Spinal cord (tissue), 10 donors: ENCODE data around the gene PSMF1. TPM values are rescaled to one million over a fixed set of nuclear protein-coding genes. Genes with fewer than 3 reads are reported as not detected.
A peak's percentile ranks its signal among the peaks of the same experiment; 100 is the strongest.

ENCODE experiments used
- DNase-seq, 6 donors: peaks; one replicate each; pipeline versions ENCODE4 v3.0.0 to v3.0.0-alpha.2; 2013 to 2015; ENCODE audit warnings: low spot score in 6 of 6, low read depth in 4 of 6
- H3K27ac ChIP-seq: one replicate; pipeline ENCODE4 v1.5.1; 2013; ENCODE audit warnings: low read depth, low read length, control low read depth
- H3K27me3 ChIP-seq: one replicate; pipeline ENCODE4 v1.6.1; 2013; ENCODE audit warnings: low read length; ENCODE audit not compliant: control insufficient read depth, insufficient read depth
- H3K36me3 ChIP-seq: one replicate; pipeline ENCODE4 v1.6.1; 2013; ENCODE audit warnings: low read length; ENCODE audit not compliant: control insufficient read depth, insufficient read depth
- H3K4me1 ChIP-seq: one replicate; pipeline ENCODE4 v1.6.1; 2013; ENCODE audit warnings: low read length; ENCODE audit not compliant: control insufficient read depth, insufficient read depth
- H3K4me3 ChIP-seq: one replicate; pipeline ENCODE4 v1.5.1; 2013; ENCODE audit warnings: low read depth, low read length, control low read depth
- H3K9me3 ChIP-seq: one replicate; pipeline ENCODE4 v1.6.1; 2013; ENCODE audit warnings: low read length; ENCODE audit not compliant: control insufficient read depth, insufficient read depth
- WGBS: methylation state at CpG from one replicate; pipeline ENCODE4 v1.1.5; 2013; ENCODE audit warnings: missing lambda C conversion rate; ENCODE audit not compliant: insufficient coverage; 5-methylcytosine and 5-hydroxymethylcytosine counted together
- polyA plus RNA-seq, 2 donors: library from polyadenylated mRNA; unstranded; fragments of 120-200 nt; gene quantifications; one replicate each; pipeline ENCODE4 v1.2.1, GENCODE V29; 2013; ENCODE audit not compliant: insufficient read length in 2 of 2
- total RNA-seq, 2 donors: library from RNA; depleted of rRNA in 1 of 2; stranded (reverse); fragments of 120-200 nt in 1 of 2; fragments of >200 nt in 1 of 2; gene quantifications; one replicate each; pipeline versions ENCODE4 v1.2.3 to v1.2.4, GENCODE V29; 2013 to 2014
- donor health status: healthy.

The PSMF1 gene
- total and polyA plus RNA-seq, 4 donors: 41.8 to 156 (median 98.3) TPM

DNA sequence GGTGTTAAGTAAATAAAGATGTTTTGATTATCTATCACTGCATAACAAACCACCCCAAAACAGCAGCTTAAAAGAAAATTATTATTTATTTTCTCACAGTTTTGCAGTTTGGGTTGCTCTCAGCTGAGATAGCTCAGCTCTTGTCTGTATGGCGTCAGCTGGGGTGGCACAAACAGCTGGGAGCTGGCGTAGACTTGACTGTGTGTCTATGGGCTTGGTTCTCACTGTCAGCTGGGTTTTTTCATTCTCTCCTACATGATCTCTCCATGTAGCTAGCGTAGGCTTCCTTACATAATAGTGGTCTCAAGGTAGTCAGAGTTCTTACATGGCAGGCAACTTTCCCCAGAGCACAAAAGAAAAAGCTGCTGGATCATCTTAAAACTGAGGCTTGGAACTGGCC, 72.9 kb downstream of the PSMF1 start:
- no CpG with 5 or more reads among the region's 3 CpGs for WGBS
- no peaks in the 10 kb centered on the region for H3K36me3 ChIP-seq
- no peak for DNase-seq
- H3K4me1 ChIP-seq: no peaks in the 10 kb centered on the region
- H3K27me3 ChIP-seq: no peaks in the 10 kb centered on the region
- no peak overlapping the region for H3K27ac ChIP-seq
- no peaks in the 10 kb centered on the region for H3K9me3 ChIP-seq
- H3K4me3 ChIP-seq: no peak overlapping the region

DNA sequence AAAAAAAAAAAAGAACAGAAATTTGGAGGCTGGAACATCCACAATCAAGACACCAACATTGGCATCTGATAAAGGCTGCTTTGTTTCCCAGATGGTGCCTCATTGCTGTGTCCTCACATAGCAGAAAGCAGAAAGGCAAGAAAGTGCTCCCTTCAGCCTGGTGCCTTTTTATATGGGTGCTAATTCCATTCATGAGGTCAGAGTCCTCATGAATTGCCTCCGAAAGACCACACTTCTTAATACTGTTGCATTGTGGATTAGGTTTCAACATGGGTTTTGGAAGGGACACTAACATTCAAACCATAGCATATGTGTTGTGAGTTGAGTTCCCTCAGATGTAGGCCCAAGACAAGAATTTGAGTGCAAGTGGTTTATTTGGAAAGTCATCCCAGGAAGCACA, 76.8 kb downstream of the PSMF1 start:
- H3K36me3 ChIP-seq: no peaks in the 10 kb centered on the region
- no peak for DNase-seq
- no peak overlapping the region for H3K4me3 ChIP-seq
- H3K27ac ChIP-seq: no peak overlapping the region
- WGBS: no CpG with 5 or more reads among the region's 1 CpG
- no peaks in the 10 kb centered on the region for H3K4me1 ChIP-seq
- H3K9me3 ChIP-seq: no peaks in the 10 kb centered on the region
- H3K27me3 ChIP-seq: no peaks in the 10 kb centered on the region

DNA sequence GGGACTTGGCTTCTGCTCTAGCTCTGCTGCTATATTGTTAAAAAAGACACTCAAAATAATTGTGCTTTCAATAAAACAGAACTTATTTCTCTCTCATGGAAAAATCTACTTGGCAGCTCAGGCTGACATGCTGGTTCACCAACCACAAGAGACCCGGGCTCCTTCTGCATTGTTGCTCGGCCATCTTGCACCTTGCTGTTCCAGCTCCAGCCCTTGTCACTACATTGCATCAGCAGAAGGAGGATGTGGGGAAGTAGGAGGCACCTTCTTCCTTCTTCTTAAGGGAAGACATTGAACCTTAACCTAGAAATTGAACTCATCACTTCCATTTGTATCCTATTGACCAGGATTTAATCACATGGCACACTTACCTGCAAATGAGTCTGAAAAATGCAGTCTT, 78.2 kb downstream of the PSMF1 start:
- WGBS: no CpG with 5 or more reads among the region's 2 CpGs
- H3K36me3 ChIP-seq: no peaks in the 10 kb centered on the region
- DNase-seq: no peak
- H3K9me3 ChIP-seq: no peaks in the 10 kb centered on the region
- H3K4me1 ChIP-seq: no peaks in the 10 kb centered on the region
- no peak overlapping the region for H3K4me3 ChIP-seq
- no peaks in the 10 kb centered on the region for H3K27me3 ChIP-seq
- H3K27ac ChIP-seq: no peak overlapping the region

DNA sequence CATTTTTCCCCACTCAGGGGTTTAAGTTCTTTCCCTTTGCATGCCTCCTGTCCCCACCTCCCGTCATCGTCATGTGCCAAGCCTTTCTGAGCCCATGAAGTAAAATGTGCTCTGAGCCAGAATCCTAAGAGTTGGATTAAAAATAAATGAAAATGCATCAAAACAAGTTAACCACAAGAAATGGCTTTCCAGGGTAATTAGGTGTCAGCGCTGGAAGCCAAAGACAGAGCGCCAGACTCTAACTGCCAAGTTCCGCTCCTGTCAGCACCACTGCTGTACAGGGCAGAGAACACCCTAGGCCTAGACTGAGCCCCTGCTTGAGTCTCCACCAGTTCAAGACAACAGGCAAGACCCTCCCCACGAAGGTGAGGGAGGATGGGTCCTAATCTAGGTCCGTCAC, 79.4 kb downstream of the PSMF1 start:
- Histone ChIP-seq H3K4me1 (no peaks in the 10 kb centered on the region), H3K36me3 (no peaks in the 10 kb centered on the region), H3K4me3 (no peak overlapping the region), H3K27me3 (no peaks in the 10 kb centered on the region), H3K9me3 (no peaks in the 10 kb centered on the region), H3K27ac (no peak overlapping the region)
- WGBS: 100% methylated on average over 3 of the region's 7 CpGs
- DNase-seq: no peak

DNA sequence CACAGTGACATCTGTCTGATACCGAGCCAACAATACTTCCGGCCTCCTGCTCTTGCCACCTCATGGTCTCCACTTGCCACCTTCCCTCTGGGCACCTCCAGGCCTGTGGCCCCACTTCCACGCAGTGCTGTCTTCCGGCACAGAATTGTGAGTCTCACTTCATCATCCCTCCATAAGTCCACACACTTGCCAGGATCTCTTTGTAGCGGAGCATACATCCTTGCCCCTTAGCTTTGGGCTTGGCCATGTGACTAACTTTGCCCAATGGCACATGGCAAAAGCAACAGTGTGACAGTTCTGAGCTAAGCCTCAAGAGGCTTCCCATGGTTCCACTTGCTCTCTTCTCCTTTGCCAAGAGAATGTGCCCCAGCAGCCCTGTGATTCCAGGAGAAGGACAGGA, 80.3 kb downstream of the PSMF1 start:
- H3K4me3 ChIP-seq: no peak overlapping the region
- H3K9me3 ChIP-seq: no peaks in the 10 kb centered on the region
- H3K27ac ChIP-seq: no peak overlapping the region
- no peaks in the 10 kb centered on the region for H3K4me1 ChIP-seq
- H3K36me3 ChIP-seq: no peaks in the 10 kb centered on the region
- DNase-seq: no peak
- H3K27me3 ChIP-seq: no peaks in the 10 kb centered on the region
- WGBS: 100% methylated on average over 5 of the region's 5 CpGs

DNA sequence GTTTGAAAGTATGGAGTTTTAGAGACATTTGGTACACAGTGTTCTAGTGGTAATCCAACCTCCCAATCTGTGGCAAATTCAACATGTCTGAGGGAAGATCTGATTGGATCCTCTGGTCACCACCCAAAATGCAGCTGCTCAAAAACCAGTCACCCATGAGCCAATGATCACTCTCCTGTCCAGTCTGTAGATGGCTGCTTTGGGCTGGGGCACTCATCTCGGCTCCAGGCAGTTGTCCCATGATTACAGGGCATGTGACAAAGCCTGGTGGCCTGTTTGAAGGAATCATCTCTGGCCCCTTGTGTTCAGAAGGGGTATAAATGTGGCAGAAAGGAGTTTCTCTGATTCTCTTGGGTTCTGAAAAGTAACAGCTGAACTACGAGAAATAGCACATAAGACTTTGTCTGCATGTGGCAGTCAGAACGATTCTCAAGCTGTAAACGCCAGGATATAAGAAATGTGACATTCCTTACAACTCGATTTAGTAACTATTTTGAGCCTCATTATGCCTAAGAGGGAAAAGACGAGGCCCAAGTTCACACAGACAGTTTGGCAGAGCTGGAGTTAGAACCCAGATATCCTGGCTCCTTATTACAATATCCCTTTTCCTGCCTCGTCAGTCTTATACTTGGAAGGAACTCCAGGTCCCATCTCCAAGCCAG, 80.9 kb downstream of the PSMF1 start:
- H3K9me3 ChIP-seq: no peaks in the 10 kb centered on the region
- WGBS: 74% methylated on average over 6 of the region's 7 CpGs
- DNase-seq: peak in 1 of 6 donors; percentile 19
- H3K4me3 ChIP-seq: no peak overlapping the region
- no peaks in the 10 kb centered on the region for H3K4me1 ChIP-seq
- no peaks in the 10 kb centered on the region for H3K27me3 ChIP-seq
- no peaks in the 10 kb centered on the region for H3K36me3 ChIP-seq
- no peak overlapping the region for H3K27ac ChIP-seq

DNA sequence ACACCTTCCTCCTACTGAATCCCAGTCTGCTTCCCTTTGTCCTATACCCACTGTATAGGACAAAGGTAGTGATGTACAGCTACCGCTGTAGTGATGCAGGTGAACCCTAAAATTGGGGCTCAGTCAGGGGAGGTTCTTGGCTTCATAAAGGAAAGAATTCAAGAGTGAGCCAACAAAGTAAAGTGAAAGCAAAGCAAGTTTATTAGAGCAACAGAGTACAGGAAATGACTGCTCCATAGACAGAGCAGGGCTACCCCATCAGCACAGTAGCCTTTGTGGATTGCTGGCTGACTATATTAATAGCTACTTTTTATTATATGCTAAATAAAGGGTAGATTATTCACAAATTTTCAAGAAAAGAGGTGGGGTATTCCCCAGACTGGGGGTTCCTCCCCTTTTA, 81.6 kb downstream of the PSMF1 start:
- Histone ChIP-seq H3K36me3 (no peaks in the 10 kb centered on the region), H3K9me3 (no peaks in the 10 kb centered on the region), H3K27ac (no peak overlapping the region), H3K4me1 (no peaks in the 10 kb centered on the region), H3K4me3 (no peak overlapping the region), H3K27me3 (no peaks in the 10 kb centered on the region)
- WGBS: 100% methylated on average over 1 of the region's 1 CpG
- no peak for DNase-seq

DNA sequence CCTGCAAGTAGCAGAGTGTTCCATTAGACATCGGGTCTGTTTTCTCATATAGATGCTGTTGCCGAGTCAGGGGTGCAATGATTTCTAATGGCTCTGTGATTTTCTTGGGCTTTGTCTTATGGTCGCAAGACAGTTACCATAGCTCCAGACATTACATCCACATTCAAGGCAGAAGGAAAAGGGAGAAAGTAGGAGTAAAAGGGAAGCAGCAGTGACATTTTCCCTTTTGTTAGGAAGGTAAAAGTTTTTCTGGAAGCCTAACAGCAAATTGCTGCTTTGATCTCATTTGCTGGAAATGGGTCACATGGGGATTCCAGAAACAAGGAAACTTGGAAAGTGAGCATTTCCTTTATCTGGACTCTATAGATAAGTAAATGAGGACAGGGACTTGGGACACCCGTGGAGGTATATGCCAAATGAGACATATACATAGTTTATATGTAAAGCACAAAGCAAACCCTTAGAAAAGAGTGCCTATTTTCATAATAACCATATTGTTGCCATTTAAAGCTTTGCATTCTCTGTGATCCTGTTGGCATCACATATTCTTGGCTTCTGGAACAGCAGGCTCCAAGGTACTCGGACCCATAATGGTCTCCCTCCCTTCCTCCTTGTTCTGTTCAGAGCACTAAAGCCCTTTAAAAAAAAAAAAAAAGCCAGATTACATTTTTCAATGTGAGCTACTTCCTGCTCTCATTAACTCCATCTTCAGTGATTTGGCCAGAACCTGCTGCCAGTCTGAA, 84.5 kb downstream of the PSMF1 start, which contains the start of gene C20orf202:
TSS of gene C20orf202 (plus strand) at position 693 of the 743 bp plus-strand sequence. CDS start 132 bp downstream, outside the sequence.
- Histone ChIP-seq H3K4me3 (no peak within 1 kb of the TSS), H3K9me3 (no peaks in the 10 kb centered on the region), H3K27me3 (no peaks in the 10 kb centered on the region), H3K27ac (no peak within 1 kb of the TSS), H3K4me1 (peaks cover 4% of the 10 kb centered on the region), H3K36me3 (no peaks in the 10 kb centered on the region)
- DNase-seq: no peak
- 69% methylated on average over 3 of the region's 5 CpGs for WGBS

DNA sequence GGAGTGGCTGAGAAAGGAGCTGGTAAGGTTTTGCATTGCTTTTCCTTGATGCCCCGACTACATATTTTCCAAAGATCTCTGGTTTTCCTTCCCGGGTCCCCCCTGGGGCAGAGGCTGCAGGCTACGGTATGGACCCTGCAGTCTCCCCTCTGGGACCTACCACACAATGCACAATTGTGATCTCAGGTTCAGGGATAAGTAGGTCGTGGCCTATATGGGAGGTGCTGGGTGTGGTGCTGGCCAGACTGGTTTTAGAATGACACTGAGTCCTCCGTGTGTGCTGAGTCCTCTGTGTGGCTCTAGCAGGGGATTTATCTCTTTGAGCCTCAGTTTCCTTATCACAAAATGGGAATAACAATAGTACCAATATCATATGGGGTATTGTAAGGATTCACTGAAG, 85.2 kb downstream of the PSMF1 start:
- Histone ChIP-seq H3K4me3 (no peak overlapping the region), H3K4me1 (peaks cover 4% of the 10 kb centered on the region), H3K9me3 (no peaks in the 10 kb centered on the region), H3K27me3 (no peaks in the 10 kb centered on the region), H3K36me3 (no peaks in the 10 kb centered on the region), H3K27ac (no peak overlapping the region)
- 80% methylated on average over 2 of the region's 5 CpGs for WGBS
- DNase-seq: no peak

DNA sequence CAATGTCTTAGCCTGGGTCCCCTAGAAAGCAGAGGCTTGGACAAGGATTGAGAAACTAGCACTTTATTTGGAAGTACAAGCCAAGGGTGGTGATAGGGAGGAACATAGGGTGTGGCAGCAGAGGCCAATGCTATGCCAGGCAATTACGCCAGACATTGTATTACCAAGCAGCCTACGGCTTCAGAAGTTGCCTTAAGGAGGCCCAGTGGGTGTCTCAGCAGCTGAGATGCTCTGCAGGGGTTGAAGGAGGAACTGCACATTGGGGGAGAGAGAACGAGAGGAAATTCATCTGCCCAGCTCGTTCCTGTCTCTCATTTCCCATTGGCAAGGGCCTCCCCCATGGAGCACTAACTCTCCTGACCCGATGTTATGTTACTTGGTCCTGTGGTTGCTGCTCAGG, 85.7 kb downstream of the PSMF1 start:
- Histone ChIP-seq H3K27me3 (no peaks in the 10 kb centered on the region), H3K9me3 (no peaks in the 10 kb centered on the region), H3K36me3 (no peaks in the 10 kb centered on the region), H3K4me1 (peaks cover 4% of the 10 kb centered on the region), H3K4me3 (no peak overlapping the region), H3K27ac (no peak overlapping the region)
- DNase-seq: no peak
- 68% methylated on average over 3 of the region's 5 CpGs for WGBS
